Lower leg skin (tissue), 3 donors: ENCODE measurements around the gene ANKRD13D.

Experiments
- POLR2A ChIP-seq, 2 donors: fragments of 450-650 bp; IDR thresholded peaks; one replicate each; pipeline ENCODE4 v1.6.1; 2016 to 2017; ENCODE audit warnings: antibody characterized with exemption in 2 of 2, mild to moderate bottlenecking in 1 of 2, moderate library complexity in 1 of 2
- TF ChIP-seq, protein P1 (sequence below), 3 donors: fragments of 450-650 bp; IDR thresholded peaks; one replicate each; pipeline ENCODE4 v1.5.1; 2016; ENCODE audit warnings: antibody characterized with exemption in 3 of 3, mild to moderate bottlenecking in 3 of 3, moderate library complexity in 2 of 3

- TF ChIP-seq, protein P1, sequence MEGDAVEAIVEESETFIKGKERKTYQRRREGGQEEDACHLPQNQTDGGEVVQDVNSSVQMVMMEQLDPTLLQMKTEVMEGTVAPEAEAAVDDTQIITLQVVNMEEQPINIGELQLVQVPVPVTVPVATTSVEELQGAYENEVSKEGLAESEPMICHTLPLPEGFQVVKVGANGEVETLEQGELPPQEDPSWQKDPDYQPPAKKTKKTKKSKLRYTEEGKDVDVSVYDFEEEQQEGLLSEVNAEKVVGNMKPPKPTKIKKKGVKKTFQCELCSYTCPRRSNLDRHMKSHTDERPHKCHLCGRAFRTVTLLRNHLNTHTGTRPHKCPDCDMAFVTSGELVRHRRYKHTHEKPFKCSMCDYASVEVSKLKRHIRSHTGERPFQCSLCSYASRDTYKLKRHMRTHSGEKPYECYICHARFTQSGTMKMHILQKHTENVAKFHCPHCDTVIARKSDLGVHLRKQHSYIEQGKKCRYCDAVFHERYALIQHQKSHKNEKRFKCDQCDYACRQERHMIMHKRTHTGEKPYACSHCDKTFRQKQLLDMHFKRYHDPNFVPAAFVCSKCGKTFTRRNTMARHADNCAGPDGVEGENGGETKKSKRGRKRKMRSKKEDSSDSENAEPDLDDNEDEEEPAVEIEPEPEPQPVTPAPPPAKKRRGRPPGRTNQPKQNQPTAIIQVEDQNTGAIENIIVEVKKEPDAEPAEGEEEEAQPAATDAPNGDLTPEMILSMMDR (IDR thresholded peaks at IDR 0.05): no peak
- no peak for TF ChIP-seq POLR2A (IDR thresholded peaks at IDR 0.05)
Measured at GRCh38 chr11:67284811-67285540, 4.1 kb upstream of the ANKRD13D start.
